Subcutaneous adipose tissue (tissue), 4 donors: ENCODE data around the gene LRRFIP1. TPM values are rescaled to one million over a fixed set of nuclear protein-coding genes. Genes with fewer than 3 reads are reported as not detected.

Experiments used
- total RNA-seq, 4 donors: library from RNA; depleted of rRNA; stranded (reverse); fragments of >200 nt; gene quantifications; one replicate each; pipeline ENCODE4 v1.1.0, GENCODE V29; 2016
- TF ChIP-seq, protein P1 (sequence below): fragments of 450-650 bp; IDR thresholded peaks from one replicate; pipeline ENCODE4 v1.5.1; 2016; ENCODE audit warnings: low read depth, mild to moderate bottlenecking, control low read depth, antibody characterized with exemption, moderate library complexity

LRRFIP1 gene
- total RNA-seq, 4 donors from 2014 or later, result 85.4 to 130 (median 99.6) TPM

DNA sequence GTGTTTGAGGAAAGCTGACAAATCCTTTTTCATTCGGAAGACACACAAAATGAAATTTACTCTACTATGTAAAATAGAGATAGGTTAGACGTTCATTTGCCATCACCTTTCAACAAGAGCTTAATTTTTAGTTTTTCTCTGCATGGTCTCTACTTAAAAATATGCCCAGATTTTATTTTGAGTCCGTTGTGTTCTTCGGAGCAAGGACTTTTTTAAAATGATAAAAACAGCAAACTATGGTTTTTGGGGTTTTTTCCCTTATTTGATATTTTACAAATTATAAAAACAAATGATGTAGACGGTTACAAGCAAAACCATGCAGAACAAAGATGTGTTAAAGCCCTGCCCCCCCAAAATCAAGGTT, 117.8 kb downstream of the LRRFIP1 start:
- TF ChIP-seq, protein P1, sequence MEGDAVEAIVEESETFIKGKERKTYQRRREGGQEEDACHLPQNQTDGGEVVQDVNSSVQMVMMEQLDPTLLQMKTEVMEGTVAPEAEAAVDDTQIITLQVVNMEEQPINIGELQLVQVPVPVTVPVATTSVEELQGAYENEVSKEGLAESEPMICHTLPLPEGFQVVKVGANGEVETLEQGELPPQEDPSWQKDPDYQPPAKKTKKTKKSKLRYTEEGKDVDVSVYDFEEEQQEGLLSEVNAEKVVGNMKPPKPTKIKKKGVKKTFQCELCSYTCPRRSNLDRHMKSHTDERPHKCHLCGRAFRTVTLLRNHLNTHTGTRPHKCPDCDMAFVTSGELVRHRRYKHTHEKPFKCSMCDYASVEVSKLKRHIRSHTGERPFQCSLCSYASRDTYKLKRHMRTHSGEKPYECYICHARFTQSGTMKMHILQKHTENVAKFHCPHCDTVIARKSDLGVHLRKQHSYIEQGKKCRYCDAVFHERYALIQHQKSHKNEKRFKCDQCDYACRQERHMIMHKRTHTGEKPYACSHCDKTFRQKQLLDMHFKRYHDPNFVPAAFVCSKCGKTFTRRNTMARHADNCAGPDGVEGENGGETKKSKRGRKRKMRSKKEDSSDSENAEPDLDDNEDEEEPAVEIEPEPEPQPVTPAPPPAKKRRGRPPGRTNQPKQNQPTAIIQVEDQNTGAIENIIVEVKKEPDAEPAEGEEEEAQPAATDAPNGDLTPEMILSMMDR, result no peak

DNA sequence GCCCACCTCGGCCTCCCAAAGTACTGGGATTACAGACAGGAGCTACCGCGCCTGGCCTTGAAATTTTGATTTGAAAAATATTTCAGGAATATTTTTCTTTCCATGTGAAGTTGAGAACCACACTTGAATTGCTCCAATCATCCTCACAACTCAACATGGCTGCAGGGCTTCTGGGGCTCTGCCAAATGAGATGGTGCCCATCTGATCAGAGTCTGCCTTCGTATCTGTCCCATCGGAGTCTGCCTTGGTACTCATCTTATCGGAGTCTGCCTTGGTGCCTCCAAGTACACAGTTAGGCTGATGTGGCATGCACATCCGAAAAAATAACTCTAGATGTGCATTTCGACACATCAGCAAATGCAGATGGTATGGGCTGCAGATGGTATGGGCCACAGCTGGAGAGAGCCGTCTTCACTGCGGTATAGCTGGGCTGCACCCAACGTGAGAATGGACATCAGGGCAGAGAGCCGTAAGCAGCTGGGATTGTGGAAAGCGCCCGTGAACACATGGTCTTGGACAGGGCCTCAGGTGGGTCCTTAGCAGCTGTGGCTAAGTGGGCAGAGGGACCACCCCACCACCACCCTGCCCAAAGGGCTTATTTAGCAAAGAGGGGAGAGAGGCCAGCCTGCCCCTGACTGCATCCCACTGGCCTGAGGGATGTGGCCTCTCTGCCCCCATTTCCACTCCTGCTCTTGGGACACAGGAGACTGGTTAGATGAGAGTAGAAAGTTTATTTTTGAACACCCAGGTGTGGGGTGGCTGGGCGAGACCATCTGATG, 119.1 kb downstream of the LRRFIP1 start:
- TF ChIP-seq, protein P1, result no peak

DNA sequence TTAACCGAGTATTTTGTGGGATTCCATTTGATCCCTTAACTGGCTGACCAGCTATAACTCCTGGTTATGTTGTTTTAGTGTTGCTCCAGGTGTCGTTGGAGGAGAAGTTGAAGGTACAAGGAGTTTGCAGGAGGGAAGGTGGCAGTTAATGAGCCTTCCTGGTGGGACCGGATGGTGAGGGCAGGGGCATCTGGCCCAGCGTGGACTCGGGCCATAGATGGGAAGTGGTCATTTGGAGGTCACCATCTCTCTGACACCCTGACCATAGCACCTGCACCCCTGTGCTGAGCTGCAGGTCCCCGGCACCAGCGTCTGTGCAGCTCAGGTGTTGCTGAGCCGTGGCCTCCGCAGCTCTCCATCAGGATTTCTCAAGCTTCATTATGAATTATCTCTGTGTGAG, 119.8 kb downstream of the LRRFIP1 start:
- TF ChIP-seq, protein P1, result no peak

DNA sequence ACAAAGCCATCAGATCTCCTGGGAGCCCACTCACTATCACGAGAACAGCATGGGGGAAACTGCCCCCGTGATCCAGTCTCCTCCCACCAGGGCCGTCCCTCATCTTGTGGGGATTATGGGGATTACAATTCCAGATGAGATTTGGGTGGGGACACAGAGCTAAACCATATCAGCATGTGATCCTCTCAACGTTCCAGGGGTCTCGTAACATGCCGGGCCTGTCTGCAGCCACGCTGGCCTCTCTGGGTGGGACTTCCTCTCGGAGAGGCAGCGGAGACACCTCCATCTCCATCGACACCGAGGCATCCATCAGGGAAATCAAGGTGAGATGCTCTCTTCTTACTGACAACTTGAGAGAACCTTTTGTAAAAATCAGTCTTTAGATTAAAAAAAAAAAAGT, 121.6 kb downstream of the LRRFIP1 start:
- TF ChIP-seq, protein P1, result no peak

DNA sequence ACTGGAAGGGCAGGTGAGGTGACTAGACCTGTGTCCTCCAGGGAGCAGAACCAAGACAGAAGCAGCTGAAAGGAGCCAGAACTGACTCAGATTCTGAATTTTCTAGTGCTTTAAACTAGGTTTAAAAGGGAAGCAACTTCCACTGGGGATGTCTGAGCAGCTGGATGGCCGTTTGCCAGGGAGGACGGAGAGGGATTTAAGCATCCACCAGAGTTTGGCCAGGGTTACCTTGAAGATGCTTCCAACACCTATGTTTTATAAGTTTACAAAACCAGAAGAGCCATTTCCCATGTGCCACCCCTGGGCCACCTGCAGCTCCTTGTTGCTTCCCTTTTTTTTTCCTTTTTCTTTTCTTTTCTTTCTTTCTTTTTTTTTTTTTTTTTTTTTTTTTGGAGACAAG, 122.6 kb downstream of the LRRFIP1 start:
- TF ChIP-seq, protein P1, result no peak

DNA sequence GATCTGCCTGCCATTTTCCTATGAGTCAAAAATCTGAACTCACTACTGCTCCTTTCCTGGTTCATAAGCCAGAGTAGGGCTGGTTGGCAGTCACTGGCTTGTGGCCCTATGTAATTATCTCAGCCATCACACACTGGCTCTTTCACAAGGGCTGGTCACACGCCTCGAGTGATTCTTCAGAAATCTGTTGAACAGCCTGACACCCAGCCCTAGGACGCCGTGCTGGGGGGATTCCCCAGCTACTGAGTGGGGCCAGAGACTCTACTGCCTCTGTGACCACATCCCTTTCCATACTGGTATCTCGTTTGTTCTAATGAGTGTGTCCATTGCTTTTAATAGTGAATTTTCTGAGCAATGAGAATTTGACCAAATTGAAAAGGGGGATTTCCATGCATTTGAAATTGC, 125.4 kb downstream of the LRRFIP1 start:
- TF ChIP-seq, protein P1, result no peak

DNA sequence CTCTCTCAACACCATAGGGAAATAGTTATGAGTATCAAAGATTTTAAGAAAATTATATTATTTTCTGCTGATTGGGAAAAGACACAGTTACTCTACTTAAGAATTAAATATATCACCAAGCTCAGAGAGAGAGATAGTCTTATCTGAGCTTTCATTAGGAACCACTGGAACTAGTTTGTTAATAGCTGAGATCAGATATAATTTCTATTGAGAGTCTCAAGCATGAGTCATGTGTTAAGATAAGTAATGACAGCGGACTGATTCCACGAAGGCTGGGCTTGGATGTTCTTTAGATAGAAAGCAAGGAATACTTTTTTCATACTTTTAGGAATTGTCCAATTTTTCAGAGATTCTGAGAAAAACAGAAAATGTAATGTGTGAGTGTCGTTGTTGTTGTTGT, 126.8 kb downstream of the LRRFIP1 start:
- TF ChIP-seq, protein P1, result no peak
